Fibroblast of skin of left biceps (primary cell): ENCODE data around the gene TRAP1.
"Not testable (repeated sequence)": the region's sequence is repeated elsewhere in the genome, so short reads cannot be mapped to it uniquely, and the experiment has no call there.

Experiments
- DNase-seq, 2 experiments: peaks; one replicate each; pipeline ENCODE4 v3.0.0-alpha.2; 2013; ENCODE audit warnings: low read depth in 2 of 2

The TRAP1 gene

GRCh38 chr16:3736116-3736515 lies 18.8 kb upstream of the TRAP1 start:
- no peak for DNase-seq

GRCh38 chr16:3735541-3735940 lies 18.2 kb upstream of the TRAP1 start:
- DNase-seq = no peak

GRCh38 chr16:3734758-3735221 lies 17.5 kb upstream of the TRAP1 start:
- no peak for DNase-seq

- no peak for DNase-seq
These were observed 16.9 kb upstream of the TRAP1 start for GRCh38 chr16:3734084-3734757.

GRCh38 chr16:3732171-3732570 lies 14.8 kb upstream of the TRAP1 start:
- no peak for DNase-seq

GRCh38 chr16:3731126-3731935 lies 14.0 kb upstream of the TRAP1 start:
- DNase-seq = no peak

- no peak for DNase-seq
These were observed 13.1 kb upstream of the TRAP1 start for GRCh38 chr16:3730161-3731125.

- DNase-seq = no peak
These were observed 12.1 kb upstream of the TRAP1 start for GRCh38 chr16:3729161-3730112.

GRCh38 chr16:3728424-3729160 lies 11.3 kb upstream of the TRAP1 start:
- DNase-seq = no peak

GRCh38 chr16:3727806-3728381 lies 10.6 kb upstream of the TRAP1 start:
- DNase-seq = no peak

- no peak for DNase-seq
These were observed 8.8 kb upstream of the TRAP1 start for GRCh38 chr16:3726021-3726687.

- no peak for DNase-seq
These were observed 8.0 kb upstream of the TRAP1 start for GRCh38 chr16:3725276-3725675.

- DNase-seq = no peak
These were observed 5.2 kb upstream of the TRAP1 start for GRCh38 chr16:3722508-3722907.

GRCh38 chr16:3720418-3720817 lies 3.1 kb upstream of the TRAP1 start:
- no peak for DNase-seq

- no peak for DNase-seq
These were observed 1.3 kb upstream of the TRAP1 start for GRCh38 chr16:3718628-3719027.

- DNase-seq = no peak
These were observed 681 bp upstream of the TRAP1 start for GRCh38 chr16:3718019-3718391.

- DNase-seq = no peak
These were observed 491 bp downstream of the TRAP1 start for GRCh38 chr16:3716831-3717234.

- DNase-seq = no peak
These were observed 1.9 kb downstream of the TRAP1 start for GRCh38 chr16:3715430-3715829.

GRCh38 chr16:3714378-3714777 lies 2.9 kb downstream of the TRAP1 start:
- DNase-seq = not testable (repeated sequence)
